ENCODE measurements around the gene DDX24. TPM values are rescaled to one million over a fixed set of nuclear protein-coding genes. Genes with fewer than 3 reads are reported as not detected.

Gene DDX24
- total RNA-seq, 2 donors from 2014 or later: 110 to 142 TPM

- no peaks in the 10 kb centered on the region for H3K36me3 ChIP-seq
- intact Hi-C loops (cut with DNase I): no loop called here
- no peak overlapping the region for H3K4me3 ChIP-seq
- no peak for TF ChIP-seq CTCF (IDR thresholded peaks at IDR 0.05)
- no peak overlapping the region for H3K27ac ChIP-seq
- no peaks in the 10 kb centered on the region for H3K4me1 ChIP-seq
- H3K27me3 ChIP-seq: no peaks in the 10 kb centered on the region
- DNase-seq: no peak
- no peaks in the 10 kb centered on the region for H3K9me3 ChIP-seq
- no peak overlapping the region for H3K9ac ChIP-seq (ENCODE audit: low read depth in 2 of 2, low read length in 2 of 2)
Observed at GRCh38 chr14:94087891-94088290, 6.9 kb upstream of the DDX24 start.

- H3K4me3 ChIP-seq: peak overlapping the region; percentile 99
- H3K9me3 ChIP-seq: no peaks in the 10 kb centered on the region
- intact Hi-C loops (cut with DNase I): no loop called here
- no peak for TF ChIP-seq CTCF (IDR thresholded peaks at IDR 0.05)
- H3K9ac ChIP-seq (ENCODE audit: low read depth in 2 of 2, low read length in 2 of 2): peak overlapping the region; percentile 55 to 94
- H3K4me1 ChIP-seq: peaks cover 20% of the 10 kb centered on the region
- H3K36me3 ChIP-seq: no peaks in the 10 kb centered on the region
- peak overlapping the region; percentile 90 for H3K27ac ChIP-seq
- DNase-seq: no peak
- H3K27me3 ChIP-seq: no peaks in the 10 kb centered on the region
Observed at GRCh38 chr14:94081386-94081820, 401 bp upstream of the DDX24 start.

- no peak for DNase-seq
- peaks cover 20% of the 10 kb centered on the region for H3K4me1 ChIP-seq
Observed at GRCh38 chr14:94079891-94080620, 946 bp downstream of the DDX24 start.

GRCh38 chr14:94077823-94078222 is 3.2 kb downstream of the DDX24 start:
- no peak overlapping the region for H3K27ac ChIP-seq
- H3K4me1 ChIP-seq: peaks cover 20% of the 10 kb centered on the region
- no peak overlapping the region for H3K4me3 ChIP-seq
- H3K27me3 ChIP-seq: no peaks in the 10 kb centered on the region
- no peaks in the 10 kb centered on the region for H3K9me3 ChIP-seq
- H3K36me3 ChIP-seq: no peaks in the 10 kb centered on the region
- no peak for TF ChIP-seq CTCF (IDR thresholded peaks at IDR 0.05)
- intact Hi-C loops (cut with DNase I): no loop called here
- no peak for DNase-seq
- no peak overlapping the region for H3K9ac ChIP-seq (ENCODE audit: low read depth in 2 of 2, low read length in 2 of 2)

More at GRCh38 chr14:94079891-94080620, 946 bp downstream of the DDX24 start:
- peak overlapping the region; percentile 90 for H3K27ac ChIP-seq
- no peaks in the 10 kb centered on the region for H3K36me3 ChIP-seq
- TF ChIP-seq CTCF (IDR thresholded peaks at IDR 0.05): no peak
- no peaks in the 10 kb centered on the region for H3K9me3 ChIP-seq
- H3K9ac ChIP-seq (ENCODE audit: low read depth in 2 of 2, low read length in 2 of 2): peak overlapping the region; percentile 80 to 94
- H3K27me3 ChIP-seq: no peaks in the 10 kb centered on the region
- peak overlapping the region; percentile 99 for H3K4me3 ChIP-seq
- intact Hi-C loops (cut with DNase I): no loop called here

GRCh38 chr14:94077111-94077821 is 3.7 kb downstream of the DDX24 start:
- Histone ChIP-seq H3K9ac (ENCODE audit: low read depth in 2 of 2, low read length in 2 of 2) (no peak overlapping the region), H3K4me3 (no peak overlapping the region), H3K4me1 (peaks cover 15% of the 10 kb centered on the region), H3K27me3 (no peaks in the 10 kb centered on the region), H3K36me3 (no peaks in the 10 kb centered on the region), H3K9me3 (no peaks in the 10 kb centered on the region), H3K27ac (no peak overlapping the region)
- intact Hi-C loops (cut with DNase I): no loop called here
- DNase-seq: no peak
- TF ChIP-seq CTCF (IDR thresholded peaks at IDR 0.05): no peak

Measured in colonic mucosa (tissue), 4 donors.